K562 (cell line): ENCODE measurements around the gene ELMOD1. TPM values are rescaled to one million over a fixed set of nuclear protein-coding genes. Genes with fewer than 3 reads are reported as not detected.

Experiments used
- ATAC-seq: fragments of 200-7000 bp; cut with Tn5 transposase; 3 replicates; pipeline ENCODE4 v1.9.1; 2020; ENCODE audit warnings: moderate library complexity
- BruUV-seq: library from RNA; stranded (reverse); fragments of 400-500 nt; replicated peaks from 2 replicates; lab custom pipeline; 2021; lab: Mats Ljungman, UMichigan
- CTCF ChIA-PET: fragments of 300-600 bp; formaldehyde crosslinking; extraction: SDS; loops from one replicate; lab custom pipeline; 2021; ENCODE audit warnings: low intra/inter-chr PET ratio; lab: Yijun Ruan, JAX
- POLR2A ChIA-PET: fragments of 300-600, 350-650 bp; sonication (Branson Sonifier 250); formaldehyde crosslinking; extraction: SDS; loops from one replicate; lab custom pipeline; 2021; ENCODE audit warnings: antibody characterized with exemption, inconsistent platforms; lab: Yijun Ruan, JAX
- DNase-seq, 4 experiments: peaks; one replicate each; pipeline versions ENCODE4 v3.0.0 to v3.0.0-alpha.2; 2011 to 2018; ENCODE audit warnings: low spot score in 3 of 4, mixed read lengths in 3 of 4; ENCODE audit errors: extremely low read depth in 1 of 4
- FAIRE-seq: peaks from 2 replicates; lab custom pipeline; 2011; peaks lifted over from hg19 to GRCh38; lab: Jason Lieb, UNC
- H2AFZ ChIP-seq: 2 replicates; pipeline ENCODE4 v1.6.0; 2011; ENCODE audit warnings: low read depth, low read length, control low read depth, inconsistent platforms
- H3K27ac ChIP-seq: fragments of 200-600 bp; 3 replicates; pipeline ENCODE4 v1.8.0; 2011; ENCODE audit warnings: low read depth, mild to moderate bottlenecking, control low read depth, inconsistent platforms, low read length, moderate library complexity, mixed read lengths; ENCODE audit errors: extremely low read depth
- H3K27me3 ChIP-seq, 2 experiments: fragments of 300-600 bp in 1 of 2; 2 replicates in 1 of 2; 3 replicates in 1 of 2; pipeline versions ENCODE4 v1.6.0 to v1.8.0; 2011; ENCODE audit warnings: inconsistent platforms in 2 of 2, low read length in 2 of 2, mild to moderate bottlenecking in 1 of 2, mixed read lengths in 1 of 2, moderate library complexity in 1 of 2; ENCODE audit not compliant: control insufficient read depth in 2 of 2, insufficient read depth in 2 of 2
- H3K36me3 ChIP-seq: fragments of 300-600 bp; 3 replicates; pipeline ENCODE4 v1.8.0; 2011; ENCODE audit warnings: mild to moderate bottlenecking, low read length, inconsistent platforms; ENCODE audit not compliant: control insufficient read depth, insufficient read depth
- H3K4me1 ChIP-seq, 2 experiments: fragments of 200-600 bp in 1 of 2; replicated peaks in 1 of 2; 2 replicates in 1 of 2; 3 replicates in 1 of 2; pipeline versions ENCODE4 v1.5.1 to v1.8.0; 2011; ENCODE audit warnings: inconsistent platforms in 2 of 2, low read length in 2 of 2, mild to moderate bottlenecking in 1 of 2, mixed read lengths in 1 of 2, moderate library complexity in 1 of 2; ENCODE audit not compliant: control insufficient read depth in 2 of 2, insufficient read depth in 2 of 2
- H3K4me2 ChIP-seq: 2 replicates; pipeline ENCODE4 v1.6.1; 2011; ENCODE audit warnings: low read length, control low read depth, inconsistent platforms, mixed read lengths; ENCODE audit not compliant: insufficient read depth
- H3K4me3 ChIP-seq: fragments of 200-600 bp; sonication (generic), shearing (Covaris generic); 2 replicates; pipeline ENCODE4 v1.5.1; 2016; ENCODE audit warnings: control low read depth, inconsistent platforms
- H3K79me2 ChIP-seq: fragments of 200-600 bp; 3 replicates; pipeline ENCODE4 v1.8.0; 2011; ENCODE audit warnings: low read length, inconsistent platforms; ENCODE audit not compliant: control insufficient read depth, insufficient read depth
- H3K9ac ChIP-seq, 2 experiments: 2 replicates each; pipeline versions ENCODE4 v1.6.0 to v1.6.1; 2011; ENCODE audit warnings: low read depth in 2 of 2, low read length in 2 of 2, control low read depth in 1 of 2, inconsistent platforms in 1 of 2, mild to moderate bottlenecking in 1 of 2, mixed read lengths in 1 of 2; ENCODE audit not compliant: insufficient read depth in 1 of 2
- H3K9me1 ChIP-seq: one replicate; pipeline ENCODE4 v1.6.0; 2011; ENCODE audit warnings: inconsistent platforms, mild to moderate bottlenecking, low read length, moderate library complexity; ENCODE audit not compliant: control insufficient read depth, insufficient read depth
- H3K9me3 ChIP-seq: replicated peaks from 2 replicates; pipeline ENCODE4 v1.5.1; 2011; ENCODE audit warnings: low read depth, low read length, inconsistent platforms; ENCODE audit not compliant: control insufficient read depth, insufficient read depth
- H4K20me1 ChIP-seq: replicated peaks from 2 replicates; pipeline ENCODE4 v1.6.1; 2011; ENCODE audit warnings: low read length, inconsistent platforms, mixed read lengths; ENCODE audit not compliant: control insufficient read depth, insufficient read depth
- EP400 ChIP-seq: fragments of 450-650 bp; IDR thresholded peaks from 2 replicates; pipeline ENCODE4 v1.6.1; 2017; ENCODE audit warnings: antibody characterized with exemption, mild to moderate bottlenecking, moderate library complexity
- RERE ChIP-seq: sonication (generic); formaldehyde crosslinking; IDR thresholded peaks from 2 replicates; pipeline ENCODE4 v1.8.0; 2023; ENCODE audit warnings: missing genetic modification reagents, mild to moderate bottlenecking, borderline replicate concordance
- SRSF1 ChIP-seq: fragments of 200-400 bp; formaldehyde crosslinking; IDR thresholded peaks from 2 replicates; pipeline ENCODE4 v1.6.1; 2017; ENCODE audit warnings: mild to moderate bottlenecking, low read depth, low read length, moderate library complexity
- TAF15 ChIP-seq: fragments of 200-400 bp; formaldehyde crosslinking; IDR thresholded peaks from 2 replicates; pipeline ENCODE4 v1.6.1; 2017; ENCODE audit warnings: mild to moderate bottlenecking, low read depth, low read length, moderate library complexity
- TRIM24 ChIP-seq, 2 experiments: fragments of 450-650 bp; IDR thresholded peaks; 2 replicates each; pipeline ENCODE4 v1.6.1; 2016
- ZNF707 ChIP-seq: fragments of 250-450 bp; sonication (Bioruptor Pico); conservative IDR thresholded peaks from 2 replicates; pipeline ENCODE4 v1.8.0; 2022; ENCODE audit warnings: inconsistent platforms, mild to moderate bottlenecking, moderate library complexity
- WGBS: fragments of 100-300 bp; shearing (Covaris generic); methylation state at CpG from one replicate; pipeline ENCODE4 v1.1.6; 2016; ENCODE audit warnings: low coverage, mixed read lengths; ENCODE audit not compliant: insufficient coverage; ENCODE audit errors: missing lambda C conversion rate; 5-methylcytosine and 5-hydroxymethylcytosine counted together
- in situ Hi-C: fragments of 300-500 bp; cut with MboI; formaldehyde crosslinking; loops from 4 replicates; pipeline ENCODE4 v1.15.0; 2018; ENCODE audit warnings: inconsistent platforms, mixed read lengths
- intact Hi-C: fragments of 100-400 bp; cut with micrococcal nuclease; formaldehyde crosslinking; loops from 2 replicates; pipeline ENCODE4 v1.14.2; 2022
- polyA plus RNA-seq, 8 experiments: library from polyadenylated mRNA; depleted of rRNA in 4 of 8; stranded (reverse) in 5 of 8; unstranded in 3 of 8; fragments of >200 nt; fragmentation: Nextera tagmentation in 2 of 8; fragmentation: Illumina TruSeq in 1 of 8; extraction: Ambion mirVana in 2 of 8; extraction: Trizol in 1 of 8; gene quantifications; 2 replicates each; pipeline versions ENCODE4 v1.2.1 to v1.2.3, GENCODE V29; 2011 to 2014; ENCODE audit warnings: inconsistent platforms in 1 of 8, missing spikeins in 1 of 8
- total RNA-seq, 7 experiments: library from RNA; depleted of rRNA in 6 of 7; stranded (reverse); fragments of >200 nt in 6 of 7; fragmentation: Illumina TruSeq in 2 of 7; extraction: Trizol in 2 of 7; gene quantifications; 2 replicates each; pipeline versions ENCODE4 v1.2.1 to v1.2.3, GENCODE V29; 2011 to 2021; ENCODE audit warnings: low replicate concordance in 1 of 7
- TF ChIP-seq, protein P1 (sequence below), 2 experiments: IDR thresholded peaks in 1 of 2; conservative IDR thresholded peaks in 1 of 2; 2 replicates each; pipeline ENCODE4 v1.6.1; 2016; ENCODE audit warnings: low read depth in 2 of 2, mild to moderate bottlenecking in 1 of 2, missing compliant biosample characterization in 1 of 2, missing genetic modification characterization in 1 of 2, moderate library complexity in 1 of 2

The ELMOD1 gene
- total and polyA plus RNA-seq, 9 of the 15 experiments (the other 6 are each of a cell fraction or from before 2014, with no cell fraction given): not detected

DNA sequence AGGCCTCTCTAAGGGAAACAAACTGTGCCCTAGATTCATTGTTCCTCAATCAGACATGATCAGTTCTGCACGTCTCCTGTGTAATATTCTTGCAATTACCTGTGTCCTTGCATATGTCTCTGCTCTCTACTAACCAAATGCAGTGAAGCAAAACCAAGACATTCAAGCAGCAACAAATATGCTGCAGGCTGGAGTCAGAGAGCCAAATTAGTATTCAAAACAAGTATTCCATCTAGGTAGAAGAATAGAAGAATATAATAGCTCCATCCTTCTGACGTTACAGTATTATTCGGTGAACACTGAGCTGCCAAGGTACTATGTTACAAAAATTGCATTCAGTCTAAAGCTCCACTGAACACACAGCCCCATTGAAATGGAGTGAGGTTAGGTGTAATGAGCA lies 69.1 kb downstream of the ELMOD1 start:
- 0% methylated on average over 3 of the region's 3 CpGs for WGBS
- CTCF ChIA-PET: no interaction called here
- Histone ChIP-seq H3K27ac (no peak overlapping the region), H3K4me2 (no peak overlapping the region), H3K9me3 (no peaks in the 10 kb centered on the region), H3K79me2 (no peaks in the 10 kb centered on the region), H4K20me1 (no peaks in the 10 kb centered on the region), H3K9me1 (no peaks in the 10 kb centered on the region), H2AFZ (no peak overlapping the region), H3K9ac (no peak overlapping the region), H3K36me3 (no peaks in the 10 kb centered on the region), H3K27me3 (peaks cover 11 to 14% of the 10 kb centered on the region in 2 experiments; a peak in 4 of 5 replicates), H3K4me1 (no peaks in the 10 kb centered on the region), H3K4me3 (no peak overlapping the region)
- intact Hi-C loops (no loop called here), in situ Hi-C loops (no loop called here)
- TF ChIP-seq, protein P1, sequence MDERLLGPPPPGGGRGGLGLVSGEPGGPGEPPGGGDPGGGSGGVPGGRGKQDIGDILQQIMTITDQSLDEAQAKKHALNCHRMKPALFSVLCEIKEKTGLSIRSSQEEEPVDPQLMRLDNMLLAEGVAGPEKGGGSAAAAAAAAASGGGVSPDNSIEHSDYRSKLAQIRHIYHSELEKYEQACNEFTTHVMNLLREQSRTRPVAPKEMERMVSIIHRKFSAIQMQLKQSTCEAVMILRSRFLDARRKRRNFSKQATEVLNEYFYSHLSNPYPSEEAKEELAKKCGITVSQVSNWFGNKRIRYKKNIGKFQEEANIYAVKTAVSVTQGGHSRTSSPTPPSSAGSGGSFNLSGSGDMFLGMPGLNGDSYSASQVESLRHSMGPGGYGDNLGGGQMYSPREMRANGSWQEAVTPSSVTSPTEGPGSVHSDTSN (CRISPR knock-in tag; IDR thresholded peaks at IDR 0.05; ENCODE audit: low read depth): no peak
- TF ChIP-seq, protein P1 (tag; conservative IDR thresholded peaks at IDR 0.05; ENCODE audit: low read depth): no peak
- no peak for TF ChIP-seq TRIM24 (IDR thresholded peaks at IDR 0.05)
- ATAC-seq (no peak), DNase-seq (no peak), FAIRE-seq (no peak)
- POLR2A ChIA-PET: no interaction called here
- no TSS peak for BruUV-seq

GRCh38 chr11:107661656-107662055 lies 70.7 kb downstream of the ELMOD1 start:
- no peaks in the 10 kb centered on the region for H3K79me2 ChIP-seq
- ChIA-PET CTCF (no interaction called here), POLR2A (no interaction called here)
- WGBS: 5% methylated on average over 1 of the region's 1 CpG
- H3K9me1 ChIP-seq: no peaks in the 10 kb centered on the region
- no peak overlapping the region for H3K4me3 ChIP-seq
- FAIRE-seq (no peak), ATAC-seq (no peak), DNase-seq (no peak)
- H3K27me3 ChIP-seq: peaks cover 13 to 17% of the 10 kb centered on the region in 2 experiments; a peak in 4 of 5 replicates
- no peak overlapping the region for H3K4me2 ChIP-seq
- H3K27ac ChIP-seq: no peak overlapping the region
- no peaks in the 10 kb centered on the region for H4K20me1 ChIP-seq
- H3K4me1 ChIP-seq: no peaks in the 10 kb centered on the region
- no peaks in the 10 kb centered on the region for H3K9me3 ChIP-seq
- intact Hi-C loops: no loop called here
- in situ Hi-C loops: no loop called here
- no peak overlapping the region for H2AFZ ChIP-seq
- no peak overlapping the region for H3K9ac ChIP-seq
- H3K36me3 ChIP-seq: no peaks in the 10 kb centered on the region
- BruUV-seq: no TSS peak
- no peak for TF ChIP-seq ZNF707 (CRISPR knock-in tag)
- no peak for TF ChIP-seq EP400
- TF ChIP-seq TAF15: no peak
- no peak for TF ChIP-seq SRSF1
- TF ChIP-seq RERE (CRISPR knock-in tag): no peak
